ENCODE data around the gene C1orf174. TPM values are rescaled to one million over a fixed set of nuclear protein-coding genes. Genes with fewer than 3 reads are reported as not detected.

The C1orf174 gene
- total and polyA plus RNA-seq, 11 donors = 7.9 to 16.4 (median 11.3) TPM

GRCh38 chr1:3896396-3897000 is 3.6 kb downstream of the C1orf174 start:
- WGBS, 4 donors = 90 to 94% (median 91%) methylated on average over 7 of the region's 7 CpGs
- no peak overlapping the region for H3K27ac ChIP-seq
- intact Hi-C loops (cut with DNase I) = no loop called here
- H3K36me3 ChIP-seq = peaks cover 0 to 18% (median 0%) of the 10 kb centered on the region in 9 donors
- ATAC-seq = no peak
- no peak overlapping the region for H3K4me3 ChIP-seq
- TF ChIP-seq CTCF (IDR thresholded peaks at IDR 0.05) (no peak), POLR2A (IDR thresholded peaks at IDR 0.05) (no peak)
- peaks cover 0 to 27% (median 14%) of the 10 kb centered on the region in 12 donors for H3K4me1 ChIP-seq
- H3K9me3 ChIP-seq = peaks cover 0 to 28% (median 11%) of the 10 kb centered on the region in 12 donors
- no peak for DNase-seq
- no peaks in the 10 kb centered on the region for H3K27me3 ChIP-seq

GRCh38 chr1:3895951-3896325 is 4.1 kb downstream of the C1orf174 start:
- no peak for TF ChIP-seq CTCF (IDR thresholded peaks at IDR 0.05)
- TF ChIP-seq POLR2A (IDR thresholded peaks at IDR 0.05) = no peak
- WGBS, 4 donors = 90 to 96% (median 95%) methylated on average over 4 of the region's 4 CpGs
- DNase-seq (no peak), ATAC-seq (no peak)
- H3K36me3 ChIP-seq = peaks cover 0 to 18% (median 5%) of the 10 kb centered on the region in 9 donors
- H3K4me1 ChIP-seq = peaks cover 0 to 28% (median 13%) of the 10 kb centered on the region in 12 donors
- no peak overlapping the region for H3K4me3 ChIP-seq
- H3K27ac ChIP-seq = no peak overlapping the region
- H3K9me3 ChIP-seq = peaks cover 0 to 28% (median 11%) of the 10 kb centered on the region in 12 donors
- no peaks in the 10 kb centered on the region for H3K27me3 ChIP-seq
- intact Hi-C loops (cut with DNase I) = no loop called here

GRCh38 chr1:3895279-3895950 is 4.7 kb downstream of the C1orf174 start:
- no peak for DNase-seq
- Histone ChIP-seq H3K4me1 (peaks cover 0 to 33% (median 13%) of the 10 kb centered on the region in 12 donors), H3K27ac (no peak overlapping the region), H3K4me3 (no peak overlapping the region), H3K9me3 (peaks cover 0 to 28% (median 11%) of the 10 kb centered on the region in 12 donors), H3K36me3 (peaks cover 0 to 23% (median 10%) of the 10 kb centered on the region in 9 donors), H3K27me3 (no peaks in the 10 kb centered on the region)
- 93 to 95% (median 94%) methylated on average over 13 of the region's 13 CpGs for WGBS, 4 donors
- TF ChIP-seq CTCF (IDR thresholded peaks at IDR 0.05) (no peak), POLR2A (IDR thresholded peaks at IDR 0.05) (no peak)
- intact Hi-C loops (cut with DNase I) = no loop called here
- no peak for ATAC-seq

GRCh38 chr1:3894626-3895278 is 5.3 kb downstream of the C1orf174 start:
- WGBS, 4 donors = 91 to 96% (median 94%) methylated on average over 17 of the region's 17 CpGs
- intact Hi-C loops (cut with DNase I) = no loop called here
- peaks cover 0 to 39% (median 13%) of the 10 kb centered on the region in 12 donors for H3K4me1 ChIP-seq
- no peaks in the 10 kb centered on the region for H3K27me3 ChIP-seq
- no peak for DNase-seq
- ATAC-seq = no peak
- no peak overlapping the region for H3K4me3 ChIP-seq
- TF ChIP-seq CTCF (IDR thresholded peaks at IDR 0.05) (no peak), POLR2A (IDR thresholded peaks at IDR 0.05) (no peak)
- peaks cover 0 to 29% (median 17%) of the 10 kb centered on the region in 9 donors for H3K36me3 ChIP-seq
- peaks cover 0 to 28% (median 11%) of the 10 kb centered on the region in 12 donors for H3K9me3 ChIP-seq
- no peak overlapping the region for H3K27ac ChIP-seq

Measured in heart left ventricle (tissue), 16 donors.